ENCODE results near the gene FUBP3.
"Not testable (repeated sequence)": the region's sequence is repeated elsewhere in the genome, so short reads cannot be mapped to it uniquely, and the experiment has no call there.

FUBP3 gene

GRCh38 chr9:130677252-130677651 is 97.9 kb downstream of the FUBP3 start:
- no peak overlapping the region for H3K4me3 ChIP-seq (ENCODE audit: control insufficient read depth, low read depth, low read length)
- no peak for TF ChIP-seq CTCF (conservative IDR thresholded peaks at IDR 0.05; ENCODE audit: control insufficient read depth, insufficient read depth, low read depth, low read length)
- no peak for DNase-seq (ENCODE audit: low read depth)

- peak; percentile 83 for DNase-seq (ENCODE audit: low read depth)
- TF ChIP-seq CTCF (conservative IDR thresholded peaks at IDR 0.05; ENCODE audit: control insufficient read depth, insufficient read depth, low read depth, low read length): no peak
- peak overlapping the region; percentile 40 for H3K4me3 ChIP-seq (ENCODE audit: control insufficient read depth, low read depth, low read length)
Measured at GRCh38 chr9:130680836-130681768, 101.7 kb downstream of the FUBP3 start.

- H3K4me3 ChIP-seq (ENCODE audit: control insufficient read depth, low read depth, low read length): peak overlapping the region; percentile 40
- no peak for TF ChIP-seq CTCF (conservative IDR thresholded peaks at IDR 0.05; ENCODE audit: control insufficient read depth, insufficient read depth, low read depth, low read length)
- DNase-seq (ENCODE audit: low read depth): no peak
Measured at GRCh38 chr9:130681769-130682420, 102.5 kb downstream of the FUBP3 start.

- peak; percentile 76 for TF ChIP-seq CTCF (conservative IDR thresholded peaks at IDR 0.05; ENCODE audit: control insufficient read depth, insufficient read depth, low read depth, low read length)
- DNase-seq (ENCODE audit: low read depth): peak; percentile 70
- peak overlapping the region; percentile 40 for H3K4me3 ChIP-seq (ENCODE audit: control insufficient read depth, low read depth, low read length)
Measured at GRCh38 chr9:130682421-130683121, 103.2 kb downstream of the FUBP3 start.

- no peak for DNase-seq (ENCODE audit: low read depth)
- no peak overlapping the region for H3K4me3 ChIP-seq (ENCODE audit: control insufficient read depth, low read depth, low read length)
- TF ChIP-seq CTCF (conservative IDR thresholded peaks at IDR 0.05; ENCODE audit: control insufficient read depth, insufficient read depth, low read depth, low read length): no peak
Measured at GRCh38 chr9:130685104-130685503, 105.7 kb downstream of the FUBP3 start.

- DNase-seq (ENCODE audit: low read depth); H3K4me3 ChIP-seq (ENCODE audit: control insufficient read depth, low read depth, low read length): not testable (repeated sequence)
Measured at GRCh38 chr9:130685945-130686344, 106.6 kb downstream of the FUBP3 start.

- H3K4me3 ChIP-seq (ENCODE audit: control insufficient read depth, low read depth, low read length): no peak overlapping the region
- TF ChIP-seq CTCF (conservative IDR thresholded peaks at IDR 0.05; ENCODE audit: control insufficient read depth, insufficient read depth, low read depth, low read length): no peak
- DNase-seq (ENCODE audit: low read depth): no peak
Measured at GRCh38 chr9:130687615-130688014, 108.2 kb downstream of the FUBP3 start.
